Upper lobe of left lung (tissue), 6 donors: ENCODE results near the gene ACOT4. TPM values are rescaled to one million over a fixed set of nuclear protein-coding genes. Genes with fewer than 3 reads are reported as not detected.

ENCODE experiments used
- ATAC-seq, 2 donors: fragments of 200-7000 bp; cut with Tn5 transposase; one replicate each; pipeline ENCODE4 v1.9.1; 2022; ENCODE audit warnings: mild to moderate bottlenecking in 2 of 2, moderate library complexity in 2 of 2; ENCODE audit not compliant: low FRiP score in 2 of 2
- DNase-seq, 2 donors: peaks; one replicate each; pipeline ENCODE4 v3.0.0-alpha.2; 2019 to 2020
- H3K27ac ChIP-seq, 4 donors: fragments of 200-600 bp; sonication (generic); one replicate each; pipeline ENCODE4 v1.5.1; 2016 to 2019
- H3K27me3 ChIP-seq, 4 donors: fragments of 200-600 bp; sonication (generic); one replicate each; pipeline ENCODE4 v1.5.1; 2017 to 2019
- H3K36me3 ChIP-seq, 4 donors: fragments of 200-600 bp; sonication (generic); one replicate each; pipeline ENCODE4 v1.5.1; 2016 to 2019
- H3K4me1 ChIP-seq, 4 donors: fragments of 200-600 bp; sonication (generic); one replicate each; pipeline ENCODE4 v1.5.1; 2018 to 2019
- H3K4me3 ChIP-seq, 4 donors: fragments of 200-600 bp; sonication (generic); one replicate each; pipeline ENCODE4 v1.5.1; 2017 to 2019; ENCODE audit warnings: mild to moderate bottlenecking in 2 of 4, moderate library complexity in 1 of 4
- H3K9me3 ChIP-seq, 4 donors: fragments of 200-600 bp; sonication (generic); one replicate each; pipeline ENCODE4 v1.5.1; 2018 to 2019
- CTCF ChIP-seq, 6 experiments: fragments of 450-650 bp in 4 of 6; fragments of 200-600 bp in 2 of 6; sonication (generic) in 2 of 6; IDR thresholded peaks; one replicate each; pipeline ENCODE4 v1.5.1; 2016 to 2019; ENCODE audit warnings: antibody characterized with exemption in 6 of 6
- EP300 ChIP-seq, 4 donors: sonication (generic); formaldehyde crosslinking; IDR thresholded peaks; one replicate each; pipeline ENCODE4 v1.5.1; 2017; ENCODE audit warnings: antibody characterized with exemption in 4 of 4, control low read depth in 2 of 4
- POLR2A ChIP-seq, 4 donors: fragments of 450-650 bp; IDR thresholded peaks; one replicate each; pipeline ENCODE4 v1.5.1; 2016 to 2017; ENCODE audit warnings: antibody characterized with exemption in 4 of 4, mild to moderate bottlenecking in 2 of 4
- POLR2AphosphoS5 ChIP-seq, 2 donors: sonication (generic); formaldehyde crosslinking; IDR thresholded peaks; one replicate each; pipeline ENCODE4 v1.5.1; 2017; ENCODE audit warnings: antibody characterized with exemption in 2 of 2
- WGBS, 2 donors: methylation state at CpG; one replicate each; pipeline ENCODE4 v1.1.5; 2017 to 2018; 5-methylcytosine and 5-hydroxymethylcytosine counted together
- total RNA-seq, 6 donors: library from RNA; depleted of rRNA in 4 of 6; stranded (reverse); fragments of >200 nt in 4 of 6; gene quantifications; one replicate each; pipeline versions ENCODE4 v1.1.0 to v1.2.1, GENCODE V29; 2016 to 2021
- donor health status: DM: no; HTN: no; CAD: no; lungs with moderate emphysema.
- donor health status: DM: no; HTN: yes; CAD: no; lungs with severe emphysema.

Gene ACOT4
- total RNA-seq, 6 donors from 2014 or later: 1.3 to 6.4 (median 4.9) TPM; not detected in 1

DNA sequence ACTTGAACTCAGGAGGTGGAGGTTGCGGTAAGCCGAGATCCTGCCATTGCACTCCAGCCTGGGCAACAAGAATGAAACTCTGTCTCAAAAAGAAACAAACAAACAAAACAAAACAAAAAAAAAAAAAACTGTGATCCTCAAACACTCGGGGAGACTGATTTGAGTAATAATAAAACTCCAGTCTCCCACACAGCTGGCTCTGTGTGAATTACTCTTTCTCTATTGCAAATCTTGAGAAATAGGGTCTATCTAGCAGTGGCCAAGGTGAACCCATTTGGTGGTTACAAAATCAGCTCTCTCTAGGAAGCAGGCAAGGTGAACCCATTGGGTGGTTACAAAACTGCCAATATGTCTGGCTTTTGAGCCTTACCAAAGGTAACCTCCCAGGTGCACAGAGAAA, 14.6 kb downstream of the ACOT4 start:
- Histone ChIP-seq H3K36me3 (no peaks in the 10 kb centered on the region), H3K9me3 (no peaks in the 10 kb centered on the region), H3K4me1 (no peaks in the 10 kb centered on the region), H3K27me3 (no peaks in the 10 kb centered on the region), H3K4me3 (no peak overlapping the region), H3K27ac (no peak overlapping the region)
- TF ChIP-seq CTCF (IDR thresholded peaks at IDR 0.05): no peak
- no peak for TF ChIP-seq POLR2AphosphoS5 (IDR thresholded peaks at IDR 0.05)
- TF ChIP-seq POLR2A (IDR thresholded peaks at IDR 0.05): no peak
- TF ChIP-seq EP300 (IDR thresholded peaks at IDR 0.05): no peak
- ATAC-seq (no peak), DNase-seq (no peak)
- WGBS, 2 donors: 86 to 91% methylated on average over 3 of the region's 3 CpGs

DNA sequence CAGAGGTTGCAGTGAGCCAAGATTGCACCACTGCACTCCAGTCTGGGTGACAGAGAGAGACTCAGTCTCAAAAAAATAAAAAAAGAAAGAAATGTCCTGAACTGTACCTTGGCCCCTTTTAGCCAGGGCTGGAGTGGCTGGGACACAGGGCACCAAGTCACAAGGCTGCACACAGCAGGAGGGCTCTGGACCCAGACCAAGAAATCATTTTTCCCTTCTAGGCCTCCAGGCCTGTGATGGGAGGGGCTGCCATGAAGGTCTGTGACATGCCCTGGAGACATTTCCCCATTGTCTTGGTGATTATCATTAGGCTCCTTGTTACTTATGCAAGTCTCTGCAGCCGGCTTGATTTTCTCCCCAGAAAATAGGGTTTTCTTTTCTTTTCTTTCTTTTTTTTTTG, 15.6 kb downstream of the ACOT4 start:
- 60 to 96% methylated on average over 1 of the region's 1 CpG for WGBS, 2 donors
- H3K36me3 ChIP-seq: no peaks in the 10 kb centered on the region
- H3K4me3 ChIP-seq: no peak overlapping the region
- no peaks in the 10 kb centered on the region for H3K27me3 ChIP-seq
- ATAC-seq: no peak
- peaks cover 0 to 5% (median 4%) of the 10 kb centered on the region in 4 donors for H3K4me1 ChIP-seq
- no peak for TF ChIP-seq EP300 (IDR thresholded peaks at IDR 0.05)
- TF ChIP-seq POLR2A (IDR thresholded peaks at IDR 0.05): no peak
- no peak for TF ChIP-seq POLR2AphosphoS5 (IDR thresholded peaks at IDR 0.05)
- TF ChIP-seq CTCF (IDR thresholded peaks at IDR 0.05): no peak
- no peak for DNase-seq
- H3K27ac ChIP-seq: no peak overlapping the region
- no peaks in the 10 kb centered on the region for H3K9me3 ChIP-seq

- peaks cover 0 to 14% (median 6%) of the 10 kb centered on the region in 4 donors for H3K4me1 ChIP-seq
- no peak for DNase-seq
- H3K27ac ChIP-seq: no peak overlapping the region
- H3K9me3 ChIP-seq: no peaks in the 10 kb centered on the region
- H3K4me3 ChIP-seq: no peak overlapping the region
- no peak for ATAC-seq
- 9 to 25% methylated on average over 2 of the region's 2 CpGs for WGBS, 2 donors
- H3K27me3 ChIP-seq: no peaks in the 10 kb centered on the region
- TF ChIP-seq CTCF (IDR thresholded peaks at IDR 0.05): no peak
- no peak for TF ChIP-seq POLR2A (IDR thresholded peaks at IDR 0.05)
- no peak for TF ChIP-seq EP300 (IDR thresholded peaks at IDR 0.05)
- TF ChIP-seq POLR2AphosphoS5 (IDR thresholded peaks at IDR 0.05): no peak
- H3K36me3 ChIP-seq: no peaks in the 10 kb centered on the region
Observed at GRCh38 chr14:73610687-73611086, 19.0 kb downstream of the ACOT4 start.

GRCh38 chr14:73612339-73613045, 20.8 kb downstream of the ACOT4 start, which contains the start of gene ACOT6:
ACOT6 (plus strand) TSS chr14:73612517; CDS start chr14:73612572, 55 bp downstream.
- Histone ChIP-seq H3K9me3 (no peaks in the 10 kb centered on the region), H3K27me3 (no peaks in the 10 kb centered on the region), H3K4me3 (peak within 1 kb of the TSS; percentile 56 to 89 (median 64)), H3K27ac (peak within 1 kb of the TSS; percentile 56 to 75 (median 72)), H3K4me1 (peaks cover 0 to 14% (median 6%) of the 10 kb centered on the region in 4 donors), H3K36me3 (no peaks in the 10 kb centered on the region)
- peak; percentile 87 to 93 for ATAC-seq
- DNase-seq: peak; percentile 56 to 93
- peak in 1 of 4 donors; percentile 42 for TF ChIP-seq POLR2A (IDR thresholded peaks at IDR 0.05)
- TF ChIP-seq EP300 (IDR thresholded peaks at IDR 0.05): no peak
- WGBS, 2 donors: 0% methylated on average over 39 to 55 of the region's 84 CpGs

GRCh38 chr14:73613046-73613383, 21.3 kb downstream of the ACOT4 start:
- TF ChIP-seq POLR2A (IDR thresholded peaks at IDR 0.05) (no peak), EP300 (IDR thresholded peaks at IDR 0.05) (no peak), CTCF (IDR thresholded peaks at IDR 0.05) (no peak), POLR2AphosphoS5 (IDR thresholded peaks at IDR 0.05) (no peak)
- 3 to 4% methylated on average over 10 to 13 of the region's 13 CpGs for WGBS, 2 donors
- Histone ChIP-seq H3K4me3 (peak overlapping the region; percentile 56 to 89 (median 64)), H3K36me3 (no peaks in the 10 kb centered on the region), H3K9me3 (no peaks in the 10 kb centered on the region), H3K27me3 (no peaks in the 10 kb centered on the region), H3K4me1 (peaks cover 0 to 14% (median 6%) of the 10 kb centered on the region in 4 donors), H3K27ac (peak overlapping the region; percentile 56 to 75 (median 72))
- DNase-seq: no peak
- ATAC-seq: peak in 1 of 2 donors; percentile 44
